Vagina (tissue), 2 donors: ENCODE data around the gene STX16. TPM values are rescaled to one million over a fixed set of nuclear protein-coding genes. Genes with fewer than 3 reads are reported as not detected.

Experiments
- DNase-seq, 2 donors: peaks; one replicate each; pipeline ENCODE4 v3.0.0-alpha.2; 2017; ENCODE audit errors: extremely low spot score in 2 of 2
- H3K27ac ChIP-seq: fragments of 200-600 bp; sonication (generic); one replicate; pipeline ENCODE4 v1.5.1; 2019
- H3K27me3 ChIP-seq: fragments of 200-600 bp; sonication (generic); one replicate; pipeline ENCODE4 v1.5.1; 2019
- H3K36me3 ChIP-seq, 2 donors: fragments of 200-600 bp; sonication (generic); one replicate each; pipeline ENCODE4 v1.5.1; 2017 to 2019
- H3K4me1 ChIP-seq: fragments of 200-600 bp; sonication (generic); one replicate; pipeline ENCODE4 v1.5.1; 2019
- H3K4me3 ChIP-seq, 2 donors: fragments of 200-600 bp; sonication (generic); 1 replicate in 1 of 2; 2 replicates in 1 of 2; pipeline ENCODE4 v1.5.1; 2016 to 2019
- H3K9me3 ChIP-seq: fragments of 200-600 bp; sonication (generic); one replicate; pipeline ENCODE4 v1.5.1; 2019
- CTCF ChIP-seq, 3 experiments: fragments of 450-650 bp in 2 of 3; fragments of 200-600 bp in 1 of 3; sonication (generic) in 1 of 3; IDR thresholded peaks; one replicate each; pipeline ENCODE4 v1.5.1; 2017 to 2019; ENCODE audit warnings: antibody characterized with exemption in 3 of 3, mild to moderate bottlenecking in 2 of 3, moderate library complexity in 2 of 3
- POLR2A ChIP-seq, 2 donors: fragments of 450-650 bp; IDR thresholded peaks; one replicate each; pipeline ENCODE4 v1.6.1; 2017; ENCODE audit warnings: antibody characterized with exemption in 2 of 2, mild to moderate bottlenecking in 2 of 2, moderate library complexity in 2 of 2
- POLR2AphosphoS5 ChIP-seq, 2 donors: sonication (generic); formaldehyde crosslinking; IDR thresholded peaks; one replicate each; pipeline ENCODE4 v1.9.0; 2017; ENCODE audit warnings: antibody characterized with exemption in 2 of 2, mild to moderate bottlenecking in 2 of 2, low read depth in 1 of 2; ENCODE audit not compliant: insufficient read depth in 1 of 2
- intact Hi-C: fragments of 100-400 bp; cut with DNase I; formaldehyde crosslinking; loops from one replicate; pipeline ENCODE4 v1.15.1; 2023
- total RNA-seq: library from RNA; depleted of rRNA; stranded (reverse); fragments of >200 nt; gene quantifications from one replicate; pipeline ENCODE4 v1.2.3, GENCODE V29; 2016

STX16 gene
- total RNA-seq, 1 donor from 2014 or later: 49.4 TPM

GRCh38 chr20:58688840-58689239 lies 37.8 kb downstream of the STX16 start:
- H3K9me3 ChIP-seq: no peaks in the 10 kb centered on the region
- H3K4me1 ChIP-seq: peaks cover 28% of the 10 kb centered on the region
- TF ChIP-seq POLR2A (IDR thresholded peaks at IDR 0.05) (no peak), CTCF (IDR thresholded peaks at IDR 0.05) (no peak), POLR2AphosphoS5 (IDR thresholded peaks at IDR 0.05; ENCODE audit: insufficient read depth in 1 of 2, low read depth in 1 of 2) (no peak)
- intact Hi-C loops: no loop called here
- no peak for DNase-seq
- H3K27ac ChIP-seq: no peak overlapping the region
- no peak overlapping the region for H3K4me3 ChIP-seq
- H3K27me3 ChIP-seq: no peaks in the 10 kb centered on the region
- H3K36me3 ChIP-seq: no peaks in the 10 kb centered on the region

- DNase-seq: peak in 1 of 2 donors; percentile 90
- Histone ChIP-seq H3K27me3 (no peaks in the 10 kb centered on the region), H3K27ac (peak overlapping the region; percentile 77), H3K36me3 (no peaks in the 10 kb centered on the region), H3K4me1 (peaks cover 38% of the 10 kb centered on the region), H3K4me3 (no peak overlapping the region), H3K9me3 (no peaks in the 10 kb centered on the region)
- no peak for TF ChIP-seq CTCF (IDR thresholded peaks at IDR 0.05)
- no peak for TF ChIP-seq POLR2A (IDR thresholded peaks at IDR 0.05)
- TF ChIP-seq POLR2AphosphoS5 (IDR thresholded peaks at IDR 0.05; ENCODE audit: insufficient read depth in 1 of 2, low read depth in 1 of 2): peak in 1 of 2 donors; percentile 17
- intact Hi-C loops: no loop called here
These were observed 39.5 kb downstream of the STX16 start for GRCh38 chr20:58690396-58691135.

- peak; percentile 91 to 93 for DNase-seq
- Histone ChIP-seq H3K27ac (peak overlapping the region; percentile 77), H3K4me3 (peak overlapping the region in 1 of 2 donors; percentile 54), H3K9me3 (no peaks in the 10 kb centered on the region), H3K36me3 (peaks cover 0 to 8% of the 10 kb centered on the region in 2 donors), H3K4me1 (peaks cover 38% of the 10 kb centered on the region), H3K27me3 (no peaks in the 10 kb centered on the region)
- intact Hi-C loops: loop anchor here (2.0 kb wide), 1 partner anchor 39 kb away; no protein-coding TSS in a partner anchor
- TF ChIP-seq POLR2AphosphoS5 (IDR thresholded peaks at IDR 0.05; ENCODE audit: insufficient read depth in 1 of 2, low read depth in 1 of 2): peak in 1 of 2 donors; percentile 46
- TF ChIP-seq POLR2A (IDR thresholded peaks at IDR 0.05): no peak
- TF ChIP-seq CTCF (IDR thresholded peaks at IDR 0.05): no peak
These were observed 40.9 kb downstream of the STX16 start for GRCh38 chr20:58691773-58692578.

- TF ChIP-seq CTCF (IDR thresholded peaks at IDR 0.05) (no peak), POLR2AphosphoS5 (IDR thresholded peaks at IDR 0.05; ENCODE audit: insufficient read depth in 1 of 2, low read depth in 1 of 2) (no peak), POLR2A (IDR thresholded peaks at IDR 0.05) (peak in 1 of 2 donors; percentile 10)
- Histone ChIP-seq H3K9me3 (no peaks in the 10 kb centered on the region), H3K27ac (peak within 1 kb of the TSS; percentile 77), H3K4me3 (peak within 1 kb of the TSS; percentile 48 to 54), H3K4me1 (peaks cover 38% of the 10 kb centered on the region), H3K27me3 (no peaks in the 10 kb centered on the region), H3K36me3 (peaks cover 0 to 15% of the 10 kb centered on the region in 2 donors)
- no peak for DNase-seq
- intact Hi-C loops: loop anchor here (2.0 kb wide), 1 partner anchor 40 kb away; no protein-coding TSS in a partner anchor
These were observed 41.6 kb downstream of the STX16 start, which contains the start of gene NPEPL1 for GRCh38 chr20:58692579-58693225. NPEPL1 (plus strand) TSS chr20:58692800; CDS start chr20:58692901, 101 bp downstream.
